HEK293 (cell line): ENCODE data around the gene RNU1-3.
"Not testable (repeated sequence)": the region's sequence is repeated elsewhere in the genome, so short reads cannot be mapped to it uniquely, and the experiment has no call there.

Source experiments
- CTCF ChIA-PET: fragments of 350-600 bp; formaldehyde crosslinking; extraction: SDS; loops from one replicate; lab custom pipeline; 2021; ENCODE audit warnings: antibody characterized with exemption; lab: Yijun Ruan, JAX
- POLR2A ChIA-PET: fragments of 300-600 bp; formaldehyde crosslinking; extraction: SDS; loops from one replicate; lab custom pipeline; 2020; ENCODE audit warnings: antibody characterized with exemption, inconsistent platforms; lab: Yijun Ruan, JAX
- H3K27ac ChIP-seq: fragments of 200-500 bp; sonication (Bioruptor generic); 2 replicates; pipeline ENCODE4 v1.5.1; 2014; ENCODE audit warnings: low read depth, low read length, control low read depth, inconsistent platforms; ENCODE audit errors: extremely low read depth
- H3K36me3 ChIP-seq, 2 experiments: fragments of 200-500 bp in 1 of 2; sonication (Bioruptor generic) in 1 of 2; 1 replicate in 1 of 2; 2 replicates in 1 of 2; pipeline ENCODE4 v1.5.1; 2014 to 2017; ENCODE audit warnings: inconsistent platforms in 2 of 2, low read length in 2 of 2; ENCODE audit not compliant: control insufficient read depth in 2 of 2, insufficient read depth in 1 of 2
- H3K4me1 ChIP-seq: fragments of 200-500 bp; sonication (Bioruptor generic); 2 replicates; pipeline ENCODE4 v1.5.1; 2014; ENCODE audit warnings: mild to moderate bottlenecking, low read length, inconsistent platforms; ENCODE audit not compliant: control insufficient read depth, insufficient read depth
- H3K4me3 ChIP-seq: 2 replicates; pipeline ENCODE4 v1.5.1; 2011; ENCODE audit warnings: low read depth, mild to moderate bottlenecking, control low read depth, low read length, moderate library complexity
- H3K9me3 ChIP-seq: fragments of 200-500 bp; sonication (Bioruptor generic); 2 replicates; pipeline ENCODE4 v1.5.1; 2014; ENCODE audit warnings: low read depth, low read length, inconsistent platforms; ENCODE audit not compliant: control insufficient read depth, insufficient read depth
- GLIS1 ChIP-seq: fragments of 450-650 bp; formaldehyde crosslinking; IDR thresholded peaks from 2 replicates; pipeline ENCODE4 v1.5.1; 2016; ENCODE audit warnings: missing biosample characterization, missing genetic modification characterization
- TRIM28 ChIP-seq: IDR thresholded peaks from 2 replicates; pipeline ENCODE4 v1.6.1; 2011; ENCODE audit warnings: low read length, control low read depth, borderline replicate concordance
- ZBTB26 ChIP-seq: fragments of 450-650 bp; formaldehyde crosslinking; optimal IDR thresholded peaks from 2 replicates; pipeline ENCODE3; 2016; ENCODE audit warnings: missing biosample characterization, mild to moderate bottlenecking, missing genetic modification characterization
- ZIC2 ChIP-seq: fragments of 450-650 bp; formaldehyde crosslinking; IDR thresholded peaks from 2 replicates; pipeline ENCODE4 v1.5.1; 2016; ENCODE audit warnings: missing biosample characterization, missing genetic modification characterization
- ZNF146 ChIP-seq: fragments of 450-650 bp; formaldehyde crosslinking; IDR thresholded peaks from 2 replicates; pipeline ENCODE4 v1.5.1; 2016; ENCODE audit warnings: missing biosample characterization, missing genetic modification characterization
- ZNF600 ChIP-seq: fragments of 450-650 bp; formaldehyde crosslinking; IDR thresholded peaks from 2 replicates; pipeline ENCODE4 v1.5.1; 2016; ENCODE audit warnings: missing biosample characterization, missing genetic modification characterization
- ZSCAN4 ChIP-seq: fragments of 450-650 bp; formaldehyde crosslinking; IDR thresholded peaks from 2 replicates; pipeline ENCODE4 v1.5.1; 2017; ENCODE audit warnings: missing biosample characterization, missing genetic modification characterization
- ZXDB ChIP-seq: fragments of 450-650 bp; formaldehyde crosslinking; IDR thresholded peaks from 2 replicates; pipeline ENCODE4 v1.5.1; 2016; ENCODE audit warnings: missing biosample characterization, missing genetic modification characterization

Gene RNU1-3

GRCh38 chr1:16642025-16642966, 24.5 kb downstream of the RNU1-3 start:
- CTCF ChIA-PET, H3K4me1 ChIP-seq, H3K9me3 ChIP-seq, POLR2A ChIA-PET, H3K4me3 ChIP-seq, H3K27ac ChIP-seq: not testable (repeated sequence)
- TF ChIP-seq ZBTB26 (tag by site-specific recombination), result peak; percentile 6
- peaks cover 0 to 11% of the 10 kb centered on the region in 2 experiments; a peak in 2 of 3 replicates for H3K36me3 ChIP-seq

- not testable (repeated sequence) for H3K4me3 ChIP-seq
- H3K36me3 ChIP-seq, result peaks cover 0 to 16% of the 10 kb centered on the region in 2 experiments; a peak in 2 of 3 replicates
- TF ChIP-seq ZNF146 (peak; percentile 97), ZSCAN4 (tag by site-specific recombination) (0 out of 2 replicates have a peak, but pooled peaks have one; percentile 7)
- TF ChIP-seq, all 188 proteins: peak for 2; not testable (repeated sequence) for 186
- H3K4me1 ChIP-seq, H3K9me3 ChIP-seq, CTCF ChIA-PET, H3K27ac ChIP-seq: not testable (repeated sequence)
- POLR2A ChIA-PET, result interaction anchor here (0.6 kb wide), 1 partner anchor 36 kb away, joined by 3 read pairs; no protein-coding TSS in a partner anchor
Measured at GRCh38 chr1:16641159-16641975, 25.4 kb downstream of the RNU1-3 start.

GRCh38 chr1:16639091-16640031, 27.4 kb downstream of the RNU1-3 start:
- POLR2A ChIA-PET, result interaction anchor here (1.8 kb wide), 1 partner anchor 19 kb away, joined by 4 read pairs; no protein-coding TSS in a partner anchor
- H3K4me3 ChIP-seq, H3K9me3 ChIP-seq, H3K27ac ChIP-seq, CTCF ChIA-PET, H3K4me1 ChIP-seq: not testable (repeated sequence)
- H3K36me3 ChIP-seq, result peaks cover 8 to 21% of the 10 kb centered on the region in 2 experiments; a peak in 2 of 3 replicates
- TF ChIP-seq ZNF600 (tag by site-specific recombination) (peak; percentile 34; the same call in 1 of the 2 replicates), GLIS1 (tag by site-specific recombination) (peak; percentile 35; the same call in 1 of the 2 replicates), ZIC2 (tag by site-specific recombination) (peak; percentile 74), TRIM28 (peak; percentile 75; the same call in 1 of the 2 replicates), ZXDB (tag by site-specific recombination) (peak; percentile 25; the same call in 1 of the 2 replicates)

- not testable (repeated sequence) for H3K4me1 ChIP-seq, H3K9me3 ChIP-seq, H3K4me3 ChIP-seq, H3K27ac ChIP-seq
- CTCF ChIA-PET, result interaction anchor here (0.6 kb wide), 1 partner anchor 823 kb away, joined by 5 read pairs; no protein-coding TSS in a partner anchor
- peaks cover 20 to 31% of the 10 kb centered on the region in 2 experiments for H3K36me3 ChIP-seq
- POLR2A ChIA-PET, result interaction anchor here (1.8 kb wide), 1 partner anchor 17 kb away, joined by 4 read pairs; no protein-coding TSS in a partner anchor
Measured at GRCh38 chr1:16637941-16638778, 28.6 kb downstream of the RNU1-3 start.
